Measurements from ENCODE around the gene RXFP4.

DNA sequence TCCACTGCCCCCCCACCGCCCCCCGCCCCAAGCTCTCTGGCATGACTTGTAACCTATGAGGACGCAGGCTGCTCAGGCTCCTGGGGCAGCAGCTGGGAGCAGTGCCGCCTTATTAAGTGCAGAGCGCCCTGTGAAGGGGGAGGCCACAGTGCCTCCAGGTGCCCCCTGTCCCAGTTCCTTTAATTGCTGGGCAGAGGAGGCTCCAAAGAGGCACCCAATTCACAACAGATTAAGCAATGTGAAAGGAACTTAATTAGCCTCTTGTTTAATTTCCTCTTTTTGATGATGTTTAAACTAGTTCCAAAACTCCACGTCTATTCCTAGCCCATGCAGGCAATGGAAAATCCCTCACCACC lies 3.0 kb downstream of the RXFP4 start:
- TF ChIP-seq, protein P1, sequence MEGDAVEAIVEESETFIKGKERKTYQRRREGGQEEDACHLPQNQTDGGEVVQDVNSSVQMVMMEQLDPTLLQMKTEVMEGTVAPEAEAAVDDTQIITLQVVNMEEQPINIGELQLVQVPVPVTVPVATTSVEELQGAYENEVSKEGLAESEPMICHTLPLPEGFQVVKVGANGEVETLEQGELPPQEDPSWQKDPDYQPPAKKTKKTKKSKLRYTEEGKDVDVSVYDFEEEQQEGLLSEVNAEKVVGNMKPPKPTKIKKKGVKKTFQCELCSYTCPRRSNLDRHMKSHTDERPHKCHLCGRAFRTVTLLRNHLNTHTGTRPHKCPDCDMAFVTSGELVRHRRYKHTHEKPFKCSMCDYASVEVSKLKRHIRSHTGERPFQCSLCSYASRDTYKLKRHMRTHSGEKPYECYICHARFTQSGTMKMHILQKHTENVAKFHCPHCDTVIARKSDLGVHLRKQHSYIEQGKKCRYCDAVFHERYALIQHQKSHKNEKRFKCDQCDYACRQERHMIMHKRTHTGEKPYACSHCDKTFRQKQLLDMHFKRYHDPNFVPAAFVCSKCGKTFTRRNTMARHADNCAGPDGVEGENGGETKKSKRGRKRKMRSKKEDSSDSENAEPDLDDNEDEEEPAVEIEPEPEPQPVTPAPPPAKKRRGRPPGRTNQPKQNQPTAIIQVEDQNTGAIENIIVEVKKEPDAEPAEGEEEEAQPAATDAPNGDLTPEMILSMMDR (IDR thresholded peaks at IDR 0.05): no peak
- TF ChIP-seq POLR2A (IDR thresholded peaks at IDR 0.05): no peak
- no peak for TF ChIP-seq POLR2AphosphoS5 (IDR thresholded peaks at IDR 0.05)

Data from transverse colon (tissue), 4 donors.